Brain microvascular endothelial cell (primary cell): ENCODE results near the gene ROBO1.

ENCODE experiments used
- DNase-seq: peaks from one replicate; pipeline ENCODE4 v3.0.0-alpha.2; 2020
- H3K27ac ChIP-seq: fragments of 250-450 bp; sonication (Bioruptor Pico); 2 replicates; pipeline ENCODE4 v1.5.1; 2020; ENCODE audit warnings: mild to moderate bottlenecking, moderate library complexity
- H3K27me3 ChIP-seq: fragments of 250-450 bp; sonication (Bioruptor Pico); replicated peaks from 2 replicates; pipeline ENCODE4 v1.5.1; 2020; ENCODE audit warnings: mild to moderate bottlenecking
- H3K36me3 ChIP-seq: fragments of 250-450 bp; sonication (Bioruptor Pico); replicated peaks from 2 replicates; pipeline ENCODE4 v1.5.1; 2020; ENCODE audit warnings: mild to moderate bottlenecking
- H3K4me3 ChIP-seq: 2 replicates; pipeline ENCODE4 v1.5.1; 2011; ENCODE audit warnings: low read depth, mild to moderate bottlenecking, control low read depth, low read length, moderate library complexity
- CTCF ChIP-seq: IDR thresholded peaks from 2 replicates; pipeline ENCODE4 v1.5.1; 2011; ENCODE audit warnings: low read depth, mild to moderate bottlenecking, moderate library complexity, low read length, control low read depth, inconsistent platforms; ENCODE audit errors: missing control alignments
- in situ Hi-C: cut with HindIII; loops from 2 replicates; pipeline ENCODE4 v1.10.0; 2017; ENCODE audit warnings: low sequenced_read_pairs, low pct_ligation_motif_present

The ROBO1 gene

GRCh38 chr3:78629544-78629943, 1138.3 kb downstream of the ROBO1 start:
- Histone ChIP-seq H3K36me3 (no peaks in the 10 kb centered on the region), H3K27ac (no peak overlapping the region), H3K27me3 (no peaks in the 10 kb centered on the region), H3K4me3 (no peak overlapping the region)
- in situ Hi-C loops, result no loop called here
- no peak for TF ChIP-seq CTCF
- no peak for DNase-seq

- no peak for DNase-seq
- no peak for TF ChIP-seq CTCF
- Histone ChIP-seq H3K36me3 (no peaks in the 10 kb centered on the region), H3K4me3 (no peak overlapping the region), H3K27ac (no peak overlapping the region), H3K27me3 (no peaks in the 10 kb centered on the region)
- in situ Hi-C loops, result no loop called here
Observed at GRCh38 chr3:78621061-78621716, 1146.6 kb downstream of the ROBO1 start.

- no peaks in the 10 kb centered on the region for H3K36me3 ChIP-seq
- DNase-seq, result no peak
- no peak overlapping the region for H3K4me3 ChIP-seq
- no peak for TF ChIP-seq CTCF
- in situ Hi-C loops, result no loop called here
- no peaks in the 10 kb centered on the region for H3K27me3 ChIP-seq
- no peak overlapping the region for H3K27ac ChIP-seq
Observed at GRCh38 chr3:78614486-78614885, 1153.3 kb downstream of the ROBO1 start.

DNA sequence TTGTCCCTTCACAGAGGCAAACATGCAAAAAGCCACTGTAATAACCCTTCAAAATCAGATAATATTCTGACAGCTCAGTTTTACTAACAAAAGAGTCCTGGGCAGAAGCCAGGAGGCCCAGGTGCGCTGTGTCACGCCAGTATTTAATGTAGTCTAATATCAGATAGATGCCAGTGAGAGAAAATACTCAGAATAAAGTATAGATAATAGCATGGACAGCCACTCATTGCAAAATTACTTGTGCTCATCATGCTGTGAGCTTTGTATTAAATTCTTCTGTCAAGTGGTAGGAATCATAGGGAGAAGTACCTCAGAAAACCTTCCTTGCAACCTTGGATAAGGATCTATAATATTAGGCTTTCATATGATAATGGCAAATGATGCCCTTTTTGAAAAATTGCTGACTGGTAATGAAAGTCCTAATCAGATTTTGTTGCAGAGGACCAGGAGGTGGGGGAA, 1154.3 kb downstream of the ROBO1 start:
- no peaks in the 10 kb centered on the region for H3K27me3 ChIP-seq
- no peak for TF ChIP-seq CTCF
- in situ Hi-C loops, result no loop called here
- H3K27ac ChIP-seq, result no peak overlapping the region
- no peaks in the 10 kb centered on the region for H3K36me3 ChIP-seq
- no peak for DNase-seq
- no peak overlapping the region for H3K4me3 ChIP-seq

DNA sequence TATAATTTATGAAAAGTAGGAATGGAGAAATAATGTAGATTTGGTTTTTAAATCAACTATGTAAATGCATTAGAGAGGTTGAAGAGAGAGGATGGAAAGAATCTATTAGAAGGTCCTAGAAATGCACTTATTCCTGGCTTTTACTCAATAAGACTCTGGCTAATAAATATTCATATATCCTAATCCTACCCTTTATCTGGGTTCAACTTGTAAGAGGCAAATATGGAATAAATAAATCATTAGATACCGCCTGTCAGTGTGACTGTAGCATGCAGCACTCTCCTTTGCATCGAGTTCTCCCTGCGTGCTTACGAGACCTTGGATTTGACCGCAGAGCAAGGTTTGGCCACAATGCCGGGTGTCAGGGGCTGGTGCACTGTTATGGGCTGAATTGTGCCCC, 1156.5 kb downstream of the ROBO1 start:
- no peak for TF ChIP-seq CTCF
- in situ Hi-C loops, result no loop called here
- Histone ChIP-seq H3K36me3 (peaks cover 2% of the 10 kb centered on the region), H3K4me3 (no peak overlapping the region), H3K27ac (no peak overlapping the region), H3K27me3 (no peaks in the 10 kb centered on the region)
- no peak for DNase-seq

- peak; percentile 9 for DNase-seq
- Histone ChIP-seq H3K36me3 (peaks cover 3% of the 10 kb centered on the region), H3K27ac (no peak overlapping the region), H3K4me3 (no peak overlapping the region), H3K27me3 (no peaks in the 10 kb centered on the region)
- in situ Hi-C loops, result no loop called here
- no peak for TF ChIP-seq CTCF
Observed at GRCh38 chr3:78610462-78611125, 1157.2 kb downstream of the ROBO1 start.
